AG10803 (cell line): ENCODE data around the gene CETP.

Source experiments
- DNase-seq: peaks from one replicate; pipeline ENCODE4 v3.0.0; 2010; ENCODE audit warnings: low read depth
- H3K4me3 ChIP-seq: 2 replicates; pipeline ENCODE4 v1.5.1; 2011; ENCODE audit warnings: mild to moderate bottlenecking, low read length, control low read depth
- TF ChIP-seq, protein P1 (sequence below): conservative IDR thresholded peaks from 2 replicates; pipeline ENCODE4 v1.5.1; 2011; ENCODE audit warnings: mild to moderate bottlenecking, low read length, control low read depth, inconsistent platforms

CETP gene

DNA sequence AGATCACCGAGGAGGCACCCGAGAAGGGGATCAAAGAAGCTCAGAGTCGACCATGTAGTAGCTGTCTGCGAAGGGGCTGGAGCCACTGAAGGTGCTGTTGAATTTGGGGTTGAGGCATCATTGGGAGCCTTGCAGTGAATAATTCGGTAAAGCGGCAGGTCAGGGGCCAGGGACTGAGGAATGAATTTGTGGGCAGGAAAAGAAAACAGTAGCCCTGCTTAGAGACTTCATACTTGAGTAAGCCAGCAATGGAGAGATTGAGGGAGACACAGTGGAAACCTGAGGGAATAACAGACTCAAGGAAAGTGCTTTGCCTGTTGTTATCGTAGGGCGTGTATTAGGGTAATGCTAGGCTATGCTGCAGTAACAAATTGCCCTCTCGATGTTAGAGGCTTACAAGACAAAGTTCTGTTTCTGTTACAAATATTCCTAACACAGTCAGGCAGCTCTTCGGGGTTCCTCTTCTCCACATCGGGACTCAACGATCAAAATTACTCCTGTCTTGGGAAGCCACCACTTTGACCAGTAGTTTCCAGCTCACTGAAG lies 43.2 kb upstream of the CETP start:
- H3K4me3 ChIP-seq = no peak overlapping the region
- DNase-seq = no peak
- TF ChIP-seq, protein P1, sequence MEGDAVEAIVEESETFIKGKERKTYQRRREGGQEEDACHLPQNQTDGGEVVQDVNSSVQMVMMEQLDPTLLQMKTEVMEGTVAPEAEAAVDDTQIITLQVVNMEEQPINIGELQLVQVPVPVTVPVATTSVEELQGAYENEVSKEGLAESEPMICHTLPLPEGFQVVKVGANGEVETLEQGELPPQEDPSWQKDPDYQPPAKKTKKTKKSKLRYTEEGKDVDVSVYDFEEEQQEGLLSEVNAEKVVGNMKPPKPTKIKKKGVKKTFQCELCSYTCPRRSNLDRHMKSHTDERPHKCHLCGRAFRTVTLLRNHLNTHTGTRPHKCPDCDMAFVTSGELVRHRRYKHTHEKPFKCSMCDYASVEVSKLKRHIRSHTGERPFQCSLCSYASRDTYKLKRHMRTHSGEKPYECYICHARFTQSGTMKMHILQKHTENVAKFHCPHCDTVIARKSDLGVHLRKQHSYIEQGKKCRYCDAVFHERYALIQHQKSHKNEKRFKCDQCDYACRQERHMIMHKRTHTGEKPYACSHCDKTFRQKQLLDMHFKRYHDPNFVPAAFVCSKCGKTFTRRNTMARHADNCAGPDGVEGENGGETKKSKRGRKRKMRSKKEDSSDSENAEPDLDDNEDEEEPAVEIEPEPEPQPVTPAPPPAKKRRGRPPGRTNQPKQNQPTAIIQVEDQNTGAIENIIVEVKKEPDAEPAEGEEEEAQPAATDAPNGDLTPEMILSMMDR = no peak

DNA sequence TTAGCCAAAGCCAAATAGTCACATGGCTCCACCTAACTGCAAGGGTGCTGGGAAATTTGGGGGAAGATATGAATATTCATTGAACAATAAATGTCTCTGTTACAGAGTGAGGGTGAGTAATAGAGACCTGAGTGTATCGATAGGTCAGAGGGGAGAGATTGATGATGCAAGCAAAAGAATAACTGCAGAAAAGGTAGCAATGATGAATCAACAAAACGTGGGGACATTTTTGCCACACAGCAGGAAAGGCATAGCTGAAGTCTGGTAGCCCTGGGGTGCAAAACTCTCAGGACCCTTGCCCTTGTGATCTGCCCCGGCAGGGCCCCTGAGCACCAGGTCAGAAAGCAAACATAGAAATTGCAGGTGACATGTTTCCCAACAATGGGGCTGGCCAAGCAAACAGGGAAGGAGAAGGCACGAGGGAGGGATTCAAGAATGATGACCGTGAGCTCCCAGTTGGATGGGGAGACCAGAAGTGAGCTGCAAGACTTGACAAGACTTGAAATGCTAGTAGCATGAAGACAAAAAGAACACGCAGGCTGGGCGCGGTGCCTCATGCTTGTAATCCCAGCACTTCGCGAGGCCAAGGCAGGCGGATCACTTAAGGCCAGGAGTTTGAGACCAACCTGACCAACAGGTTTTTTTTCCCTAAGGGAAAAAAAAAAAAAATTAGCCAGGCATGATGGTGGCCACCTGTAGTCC lies 42.5 kb upstream of the CETP start:
- TF ChIP-seq, protein P1 = no peak
- DNase-seq = no peak

DNA sequence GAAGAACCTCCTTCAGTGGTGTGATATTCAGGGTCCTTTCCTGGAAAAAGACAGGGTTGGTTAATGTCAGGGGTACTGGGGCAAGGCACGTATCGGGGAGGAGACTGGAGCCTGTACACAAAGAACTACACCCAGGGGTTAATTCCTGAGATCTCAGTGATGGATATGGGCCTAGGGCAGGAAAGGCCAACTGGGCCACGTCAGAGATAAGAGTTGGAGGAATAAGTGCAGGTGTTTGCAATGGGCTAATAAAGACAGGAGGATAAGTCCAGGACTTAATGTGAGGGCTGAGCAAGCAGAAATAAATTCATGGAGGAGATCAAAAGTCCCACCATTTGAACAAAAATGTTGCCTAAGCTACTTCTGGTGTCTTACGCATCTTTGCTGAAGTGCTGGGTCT lies 40.2 kb upstream of the CETP start:
- H3K4me3 ChIP-seq = no peak overlapping the region
- no peak for DNase-seq
- TF ChIP-seq, protein P1 = no peak

More for the DNA sequence above, 42.5 kb upstream of the CETP start:
- H3K4me3 ChIP-seq = no peak overlapping the region

DNA sequence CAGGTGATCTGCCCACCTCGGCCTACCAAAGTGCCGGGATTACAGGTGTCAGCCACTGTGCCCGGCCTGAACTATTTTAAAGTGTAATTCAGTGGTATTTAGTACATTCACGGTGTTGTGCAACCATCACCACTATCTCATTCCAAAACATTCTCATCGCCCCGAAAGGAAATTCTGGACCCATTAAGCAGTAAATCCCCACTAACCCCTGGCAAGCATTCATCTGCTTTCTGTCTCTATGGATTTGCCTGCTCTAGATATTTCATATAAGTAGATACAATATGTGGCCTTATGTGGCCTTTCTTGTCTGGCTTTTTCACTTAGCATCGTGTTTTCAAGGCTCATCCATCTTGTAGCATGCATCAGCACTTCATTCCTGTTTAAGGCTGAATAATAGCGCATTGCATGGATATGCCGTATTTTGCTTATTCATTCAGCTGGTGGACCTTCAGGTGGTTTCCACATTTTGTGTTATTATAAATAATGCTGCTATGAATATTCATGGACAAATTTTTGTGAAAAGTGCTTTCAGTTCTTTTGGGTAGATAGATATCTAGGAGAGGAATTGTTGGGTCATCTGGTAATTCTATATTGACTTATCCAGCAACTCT lies 38.2 kb upstream of the CETP start:
- TF ChIP-seq, protein P1 = no peak
- H3K4me3 ChIP-seq = no peak overlapping the region
- DNase-seq = peak; percentile 74

DNA sequence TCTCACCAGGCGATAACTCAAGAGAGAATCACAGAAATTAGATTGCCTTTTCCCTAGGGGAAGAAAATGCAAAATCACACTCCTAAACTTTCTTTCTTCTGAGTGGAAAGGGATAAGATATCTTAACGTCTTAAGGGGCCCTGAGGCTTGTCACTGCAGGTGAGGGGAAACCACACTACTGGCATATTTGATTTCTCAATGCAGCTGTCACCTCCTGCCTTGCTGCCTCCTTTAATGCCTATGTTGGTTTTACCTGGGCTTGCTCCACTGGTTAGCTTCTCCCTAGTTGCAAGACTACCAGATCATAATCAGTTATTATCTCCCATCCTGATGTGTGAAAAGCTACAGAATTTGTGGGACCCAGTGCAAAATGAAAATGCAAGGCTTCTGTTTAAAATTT lies 34.3 kb upstream of the CETP start:
- no peak for DNase-seq
- H3K4me3 ChIP-seq = no peak overlapping the region
- TF ChIP-seq, protein P1 = no peak

DNA sequence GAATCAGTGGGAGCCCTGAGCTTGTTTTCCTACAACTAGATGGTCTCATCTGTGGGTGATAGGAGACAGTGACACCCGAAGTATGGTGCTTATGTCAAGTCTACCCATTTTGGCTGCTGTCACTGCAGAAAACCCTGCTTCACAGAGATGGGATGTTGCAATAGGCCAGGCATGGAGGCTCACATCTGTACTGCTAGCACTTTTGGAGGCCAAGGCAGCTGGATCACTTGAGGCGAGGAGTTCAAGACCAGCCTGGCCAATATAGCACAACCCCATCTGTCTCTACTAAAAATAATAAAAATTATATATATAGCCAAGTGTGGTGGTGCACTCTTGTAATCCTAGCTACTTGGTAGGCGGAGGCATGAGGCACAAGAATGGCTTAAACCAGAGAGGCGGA lies 32.1 kb upstream of the CETP start:
- no peak overlapping the region for H3K4me3 ChIP-seq
- DNase-seq = no peak
- TF ChIP-seq, protein P1 = no peak
